Transverse colon (tissue), 4 donors: ENCODE results near the gene DPYD. TPM values are rescaled to one million over a fixed set of nuclear protein-coding genes. Genes with fewer than 3 reads are reported as not detected.

Experiments used
- DNase-seq: peaks from one replicate; pipeline ENCODE4 v3.0.0-alpha.2; 2019
- H3K27ac ChIP-seq, 4 donors: fragments of 200-600 bp; sonication (generic); 2 replicates each; pipeline ENCODE4 v1.5.1; 2016 to 2018; ENCODE audit warnings: inconsistent platforms in 4 of 4
- H3K27me3 ChIP-seq: fragments of 200-600 bp; sonication (generic); 2 replicates; pipeline ENCODE4 v1.5.1; 2017; ENCODE audit warnings: inconsistent platforms
- H3K36me3 ChIP-seq, 4 donors: fragments of 200-600 bp; sonication (generic); 2 replicates each; pipeline ENCODE4 v1.5.1; 2017 to 2019; ENCODE audit warnings: inconsistent platforms in 4 of 4
- H3K4me1 ChIP-seq, 4 donors: fragments of 200-600 bp; sonication (generic); 2 replicates each; pipeline ENCODE4 v1.5.1; 2017 to 2020; ENCODE audit warnings: inconsistent platforms in 4 of 4
- H3K4me3 ChIP-seq, 4 donors: fragments of 200-600 bp; sonication (generic); 1 replicate in 1 of 4; 2 replicates in 3 of 4; pipeline versions ENCODE4 v1.5.1 to v1.6.1; 2017 to 2019; ENCODE audit warnings: inconsistent platforms in 4 of 4
- H3K9me3 ChIP-seq, 2 donors: fragments of 200-600 bp; sonication (generic); 2 replicates each; pipeline ENCODE4 v1.5.1; 2017 to 2019; ENCODE audit warnings: inconsistent platforms in 2 of 2
- CTCF ChIP-seq, 5 experiments: fragments of 200-600 bp in 3 of 5; fragments of 450-650 bp in 2 of 5; sonication (generic) in 3 of 5; IDR thresholded peaks; 1 replicate in 2 of 5; 2 replicates in 3 of 5; pipeline ENCODE4 v1.5.1; 2016 to 2017; ENCODE audit warnings: antibody characterized with exemption in 5 of 5, inconsistent platforms in 3 of 5, mild to moderate bottlenecking in 2 of 5, moderate library complexity in 1 of 5
- EP300 ChIP-seq: sonication (generic); formaldehyde crosslinking; IDR thresholded peaks from one replicate; pipeline ENCODE4 v1.6.1; 2017; ENCODE audit warnings: antibody characterized with exemption, low read depth
- POLR2A ChIP-seq: fragments of 450-650 bp; IDR thresholded peaks from one replicate; pipeline ENCODE4 v1.6.1; 2016; ENCODE audit warnings: antibody characterized with exemption, mild to moderate bottlenecking, moderate library complexity
- POLR2AphosphoS5 ChIP-seq, 3 donors: sonication (generic); formaldehyde crosslinking; IDR thresholded peaks; one replicate each; pipeline ENCODE4 v1.6.1; 2016; ENCODE audit warnings: antibody characterized with exemption in 3 of 3
- WGBS, 2 donors: methylation state at CpG; one replicate each; pipeline ENCODE4 v1.1.5; 2018; ENCODE audit warnings: low coverage in 1 of 2; 5-methylcytosine and 5-hydroxymethylcytosine counted together
- in situ Hi-C, 4 donors: fragments of 200-750 bp; cut with MboI; loops; one replicate each; pipeline versions ENCODE4 v1.15.0 to v1.15.1; 2017; ENCODE audit warnings: low sequenced_read_pairs in 3 of 4, low pct_ligation_motif_present in 1 of 4, low pct_unique_long_range_greater_than_20kb in 1 of 4
- intact Hi-C: fragments of 100-400 bp; cut with DNase I; formaldehyde crosslinking; loops from one replicate; pipeline ENCODE4 v1.15.1; 2023; ENCODE audit warnings: low total_unique reads
- total RNA-seq, 4 donors: library from RNA; depleted of rRNA; stranded (reverse); fragments of >200 nt; gene quantifications; one replicate each; pipeline ENCODE4 v1.1.0, GENCODE V29; 2016

Gene DPYD
- total RNA-seq, 4 donors from 2014 or later: 11.2 to 34.8 (median 26.0) TPM

GRCh38 chr1:97827887-97828286 is 92.9 kb downstream of the DPYD start:
- Histone ChIP-seq H3K9me3 (no peaks in the 10 kb centered on the region), H3K27me3 (no peaks in the 10 kb centered on the region), H3K4me3 (no peak overlapping the region), H3K27ac (no peak overlapping the region), H3K36me3 (no peaks in the 10 kb centered on the region), H3K4me1 (peaks cover 0 to 4% (median 0%) of the 10 kb centered on the region in 4 donors)
- WGBS, 2 donors: 81 to 100% methylated on average over 3 of the region's 3 CpGs
- DNase-seq: no peak
- in situ Hi-C loops: no loop called here
- TF ChIP-seq POLR2AphosphoS5 (IDR thresholded peaks at IDR 0.05) (no peak), POLR2A (no peak), EP300 (no peak), CTCF (IDR thresholded peaks at IDR 0.05) (no peak)
- intact Hi-C loops: no loop called here

- H3K27ac ChIP-seq: no peak overlapping the region
- no peaks in the 10 kb centered on the region for H3K9me3 ChIP-seq
- no peak for DNase-seq
- in situ Hi-C loops: no loop called here
- no peaks in the 10 kb centered on the region for H3K4me1 ChIP-seq
- H3K27me3 ChIP-seq: no peaks in the 10 kb centered on the region
- intact Hi-C loops: no loop called here
- H3K4me3 ChIP-seq: no peak overlapping the region
- no peak for TF ChIP-seq CTCF (IDR thresholded peaks at IDR 0.05)
- TF ChIP-seq POLR2AphosphoS5 (IDR thresholded peaks at IDR 0.05): no peak
- TF ChIP-seq POLR2A: no peak
- no peaks in the 10 kb centered on the region for H3K36me3 ChIP-seq
These were observed 94.0 kb downstream of the DPYD start for GRCh38 chr1:97826820-97827219.

GRCh38 chr1:97824624-97825023 is 96.2 kb downstream of the DPYD start:
- H3K4me1 ChIP-seq: no peaks in the 10 kb centered on the region
- no peaks in the 10 kb centered on the region for H3K27me3 ChIP-seq
- intact Hi-C loops (no loop called here), in situ Hi-C loops (no loop called here)
- H3K36me3 ChIP-seq: no peaks in the 10 kb centered on the region
- no peaks in the 10 kb centered on the region for H3K9me3 ChIP-seq
- DNase-seq: no peak
- no peak for TF ChIP-seq POLR2A
- TF ChIP-seq EP300: no peak
- TF ChIP-seq CTCF (IDR thresholded peaks at IDR 0.05): no peak
- TF ChIP-seq POLR2AphosphoS5 (IDR thresholded peaks at IDR 0.05): no peak
- WGBS, 2 donors: 80 to 86% methylated on average over 5 of the region's 5 CpGs
- H3K4me3 ChIP-seq: no peak overlapping the region
- no peak overlapping the region for H3K27ac ChIP-seq

- DNase-seq: no peak
- Histone ChIP-seq H3K27ac (no peak overlapping the region), H3K36me3 (no peaks in the 10 kb centered on the region), H3K9me3 (no peaks in the 10 kb centered on the region), H3K4me1 (no peaks in the 10 kb centered on the region), H3K27me3 (no peaks in the 10 kb centered on the region), H3K4me3 (no peak overlapping the region)
- TF ChIP-seq CTCF (IDR thresholded peaks at IDR 0.05): no peak
- no peak for TF ChIP-seq POLR2AphosphoS5 (IDR thresholded peaks at IDR 0.05)
- TF ChIP-seq EP300: no peak
- TF ChIP-seq POLR2A: no peak
- in situ Hi-C loops (no loop called here), intact Hi-C loops (no loop called here)
- 88 to 94% methylated on average over 2 of the region's 2 CpGs for WGBS, 2 donors
These were observed 96.6 kb downstream of the DPYD start for GRCh38 chr1:97824200-97824599.
